ENCODE measurements around the gene RALBP1. TPM values are rescaled to one million over a fixed set of nuclear protein-coding genes. Genes with fewer than 3 reads are reported as not detected.

Gene RALBP1
- total RNA-seq, 1 donor from 2014 or later, result 67.2 TPM

GRCh38 chr18:9574473-9575115 lies 99.3 kb downstream of the RALBP1 start:
- intact Hi-C loops (cut with DNase I), result loop anchor here (1.0 to 2.0 kb wide), 2 partner anchors 38 to 99 kb away; no protein-coding TSS in a partner anchor
- H3K27me3 ChIP-seq, result no peaks in the 10 kb centered on the region
- no peak overlapping the region for H3K4me3 ChIP-seq
- no peaks in the 10 kb centered on the region for H3K4me1 ChIP-seq
- no peak for TF ChIP-seq CTCF (IDR thresholded peaks at IDR 0.05)
- no peak for DNase-seq (ENCODE audit: low spot score in 2 of 2)
- peaks cover 31 to 42% of the 10 kb centered on the region in 2 donors for H3K36me3 ChIP-seq
- no peak overlapping the region for H3K27ac ChIP-seq
- no peaks in the 10 kb centered on the region for H3K9me3 ChIP-seq

DNA sequence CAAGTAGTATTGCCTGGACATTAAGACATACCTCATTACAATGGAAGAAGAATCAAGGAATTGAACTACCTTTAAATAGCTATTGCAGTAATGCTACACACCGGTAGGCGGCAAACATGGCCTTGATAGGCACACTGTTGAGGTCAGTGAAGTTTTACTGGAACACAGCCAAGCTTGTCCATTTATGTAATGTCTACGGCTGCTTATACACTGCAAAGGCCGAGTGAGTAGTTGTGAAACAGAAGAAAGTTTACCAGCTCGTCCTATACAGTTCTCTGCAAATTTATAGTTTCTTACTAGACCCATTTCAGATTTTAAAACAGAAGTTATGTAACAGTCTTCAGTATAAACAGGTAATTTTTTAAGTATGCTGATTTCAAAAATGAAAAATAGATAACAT lies 100.2 kb downstream of the RALBP1 start:
- Histone ChIP-seq H3K36me3 (peaks cover 25 to 42% of the 10 kb centered on the region in 2 donors), H3K27me3 (no peaks in the 10 kb centered on the region), H3K4me3 (no peak overlapping the region), H3K27ac (peak overlapping the region in 1 of 2 donors; percentile 6), H3K9me3 (no peaks in the 10 kb centered on the region), H3K4me1 (no peaks in the 10 kb centered on the region)
- TF ChIP-seq CTCF (IDR thresholded peaks at IDR 0.05), result peak; percentile 75 to 86 (median 76)
- peak in 1 of 2 donors; percentile 91 for DNase-seq (ENCODE audit: low spot score in 2 of 2)
- intact Hi-C loops (cut with DNase I), result loop anchor here (1.0 to 2.0 kb wide), 2 partner anchors 37 to 98 kb away; no protein-coding TSS in a partner anchor

- DNase-seq (ENCODE audit: low spot score in 2 of 2), result no peak
- Histone ChIP-seq H3K27ac (no peak overlapping the region), H3K9me3 (no peaks in the 10 kb centered on the region), H3K4me3 (no peak overlapping the region), H3K27me3 (no peaks in the 10 kb centered on the region), H3K36me3 (peaks cover 28 to 48% of the 10 kb centered on the region in 2 donors), H3K4me1 (no peaks in the 10 kb centered on the region)
- TF ChIP-seq CTCF (IDR thresholded peaks at IDR 0.05), result no peak
- intact Hi-C loops (cut with DNase I), result no loop called here
Observed at GRCh38 chr18:9577361-9577760, 102.0 kb downstream of the RALBP1 start.

DNA sequence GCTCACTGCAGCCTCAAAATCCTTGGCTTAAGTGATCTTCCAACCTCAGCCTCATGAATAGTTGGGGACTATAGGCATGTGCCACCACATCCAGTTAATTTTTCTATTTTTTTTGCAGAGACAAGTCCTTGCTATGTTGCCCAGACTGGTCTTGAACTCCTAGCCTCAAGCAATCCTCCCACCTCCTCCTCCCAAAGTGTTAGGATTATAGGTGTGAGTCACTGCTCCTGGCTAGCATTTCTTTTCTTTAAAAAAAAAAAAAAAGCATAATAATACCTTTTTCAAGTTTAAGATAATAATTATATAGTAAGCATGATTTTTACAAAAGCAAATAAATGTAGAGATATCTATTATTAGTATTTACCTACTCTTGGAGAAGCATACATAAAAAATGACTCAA lies 103.0 kb downstream of the RALBP1 start:
- H3K9me3 ChIP-seq, result no peaks in the 10 kb centered on the region
- no peaks in the 10 kb centered on the region for H3K27me3 ChIP-seq
- peaks cover 31 to 53% of the 10 kb centered on the region in 2 donors for H3K36me3 ChIP-seq
- DNase-seq (ENCODE audit: low spot score in 2 of 2), result no peak
- H3K27ac ChIP-seq, result no peak overlapping the region
- TF ChIP-seq CTCF (IDR thresholded peaks at IDR 0.05), result no peak
- H3K4me3 ChIP-seq, result no peak overlapping the region
- H3K4me1 ChIP-seq, result no peaks in the 10 kb centered on the region
- intact Hi-C loops (cut with DNase I), result no loop called here

DNA sequence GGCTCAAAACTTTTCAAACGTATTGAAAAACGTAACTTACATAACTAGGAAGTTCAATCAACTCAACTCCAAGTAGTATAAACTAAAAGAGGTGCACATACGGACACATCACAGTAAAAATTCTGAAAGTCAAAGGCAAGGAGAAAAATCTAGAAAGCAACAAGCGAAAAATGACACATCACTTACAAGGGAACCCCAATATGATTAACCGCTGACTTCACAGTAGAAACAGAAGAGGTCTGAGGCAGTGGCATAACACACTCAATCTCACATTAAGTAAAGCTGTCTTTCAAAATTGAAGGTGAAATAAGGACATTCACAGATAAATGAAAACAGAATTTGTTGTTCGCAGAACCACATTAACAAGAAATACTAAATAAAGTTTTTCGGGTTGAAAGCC lies 106.4 kb downstream of the RALBP1 start:
- intact Hi-C loops (cut with DNase I), result no loop called here
- Histone ChIP-seq H3K27me3 (no peaks in the 10 kb centered on the region), H3K36me3 (peaks cover 24 to 46% of the 10 kb centered on the region in 2 donors), H3K4me3 (no peak overlapping the region), H3K27ac (no peak overlapping the region), H3K4me1 (no peaks in the 10 kb centered on the region), H3K9me3 (no peaks in the 10 kb centered on the region)
- TF ChIP-seq CTCF (IDR thresholded peaks at IDR 0.05), result no peak
- no peak for DNase-seq (ENCODE audit: low spot score in 2 of 2)

Data from ascending aorta (tissue), 2 donors.